ENCODE results near the gene MON2.
"Not testable (repeated sequence)": the region's sequence is repeated elsewhere in the genome, so short reads cannot be mapped to it uniquely, and the experiment has no call there.

The MON2 gene

GRCh38 chr12:62458626-62459025, 8.0 kb upstream of the MON2 start:
- no peak overlapping the region for H3K4me3 ChIP-seq (ENCODE audit: low read length)
- no peaks in the 10 kb centered on the region for H3K4me1 ChIP-seq (ENCODE audit: control insufficient read depth, insufficient read depth, low read length)
- H3K9me3 ChIP-seq (replicated peaks; ENCODE audit: low read length), result no peaks in the 10 kb centered on the region
- no peak overlapping the region for H3K9ac ChIP-seq (ENCODE audit: low read depth, low read length)
- H3K27me3 ChIP-seq (ENCODE audit: control insufficient read depth, insufficient read depth, low read length), result no peaks in the 10 kb centered on the region
- no peaks in the 10 kb centered on the region for H3K36me3 ChIP-seq (ENCODE audit: insufficient read depth, low read length)
- no peak overlapping the region for H3K4me2 ChIP-seq (ENCODE audit: low read length)

- H3K4me3 ChIP-seq (ENCODE audit: low read length), result no peak overlapping the region
Measured at GRCh38 chr12:62459976-62460375, 6.7 kb upstream of the MON2 start.

GRCh38 chr12:62461171-62461837, 5.3 kb upstream of the MON2 start:
- H3K9me3 ChIP-seq (replicated peaks; ENCODE audit: low read length); H3K9ac ChIP-seq (ENCODE audit: low read depth, low read length); H3K36me3 ChIP-seq (ENCODE audit: insufficient read depth, low read length); H3K4me2 ChIP-seq (ENCODE audit: low read length); H3K4me1 ChIP-seq (ENCODE audit: control insufficient read depth, insufficient read depth, low read length); H3K27me3 ChIP-seq (ENCODE audit: control insufficient read depth, insufficient read depth, low read length); H3K4me3 ChIP-seq (ENCODE audit: low read length): not testable (repeated sequence)

More at GRCh38 chr12:62459976-62460375, 6.7 kb upstream of the MON2 start:
- Histone ChIP-seq H3K9me3 (replicated peaks; ENCODE audit: low read length) (no peaks in the 10 kb centered on the region), H3K36me3 (ENCODE audit: insufficient read depth, low read length) (no peaks in the 10 kb centered on the region), H3K9ac (ENCODE audit: low read depth, low read length) (no peak overlapping the region), H3K27me3 (ENCODE audit: control insufficient read depth, insufficient read depth, low read length) (no peaks in the 10 kb centered on the region), H3K4me1 (ENCODE audit: control insufficient read depth, insufficient read depth, low read length) (no peaks in the 10 kb centered on the region), H3K4me2 (ENCODE audit: low read length) (no peak overlapping the region)

- not testable (repeated sequence) for H3K9me3 ChIP-seq (replicated peaks; ENCODE audit: low read length); H3K27me3 ChIP-seq (ENCODE audit: control insufficient read depth, insufficient read depth, low read length); H3K4me3 ChIP-seq (ENCODE audit: low read length); H3K9ac ChIP-seq (ENCODE audit: low read depth, low read length); H3K36me3 ChIP-seq (ENCODE audit: insufficient read depth, low read length); H3K4me1 ChIP-seq (ENCODE audit: control insufficient read depth, insufficient read depth, low read length); H3K4me2 ChIP-seq (ENCODE audit: low read length)
Measured at GRCh38 chr12:62463252-62463651, 3.4 kb upstream of the MON2 start.

- Histone ChIP-seq H3K4me3 (ENCODE audit: low read length) (peak overlapping the region; percentile 92), H3K4me2 (ENCODE audit: low read length) (peak overlapping the region; percentile 87), H3K27me3 (ENCODE audit: control insufficient read depth, insufficient read depth, low read length) (no peaks in the 10 kb centered on the region), H3K9me3 (replicated peaks; ENCODE audit: low read length) (no peaks in the 10 kb centered on the region), H3K36me3 (ENCODE audit: insufficient read depth, low read length) (no peaks in the 10 kb centered on the region), H3K4me1 (ENCODE audit: control insufficient read depth, insufficient read depth, low read length) (peaks cover 2% of the 10 kb centered on the region), H3K9ac (ENCODE audit: low read depth, low read length) (peak overlapping the region; percentile 98)
Measured at GRCh38 chr12:62466018-62466593, 520 bp upstream of the MON2 start.

GRCh38 chr12:62468397-62468796, 1.8 kb downstream of the MON2 start:
- peak overlapping the region; percentile 92 for H3K4me3 ChIP-seq (ENCODE audit: low read length)
- H3K9me3 ChIP-seq (replicated peaks; ENCODE audit: low read length), result no peaks in the 10 kb centered on the region
- H3K27me3 ChIP-seq (ENCODE audit: control insufficient read depth, insufficient read depth, low read length), result no peaks in the 10 kb centered on the region
- H3K4me2 ChIP-seq (ENCODE audit: low read length), result peak overlapping the region; percentile 87
- H3K36me3 ChIP-seq (ENCODE audit: insufficient read depth, low read length), result no peaks in the 10 kb centered on the region
- peaks cover 2% of the 10 kb centered on the region for H3K4me1 ChIP-seq (ENCODE audit: control insufficient read depth, insufficient read depth, low read length)
- H3K9ac ChIP-seq (ENCODE audit: low read depth, low read length), result peak overlapping the region; percentile 98

- Histone ChIP-seq H3K9me3 (replicated peaks; ENCODE audit: low read length) (no peaks in the 10 kb centered on the region), H3K9ac (ENCODE audit: low read depth, low read length) (no peak overlapping the region), H3K27me3 (ENCODE audit: control insufficient read depth, insufficient read depth, low read length) (no peaks in the 10 kb centered on the region), H3K36me3 (ENCODE audit: insufficient read depth, low read length) (no peaks in the 10 kb centered on the region), H3K4me1 (ENCODE audit: control insufficient read depth, insufficient read depth, low read length) (peaks cover 2% of the 10 kb centered on the region), H3K4me2 (ENCODE audit: low read length) (peak overlapping the region; percentile 87), H3K4me3 (ENCODE audit: low read length) (peak overlapping the region; percentile 92)
Measured at GRCh38 chr12:62468935-62469334, 2.3 kb downstream of the MON2 start.

GRCh38 chr12:62469704-62470103, 3.1 kb downstream of the MON2 start:
- Histone ChIP-seq H3K4me3 (ENCODE audit: low read length) (no peak overlapping the region), H3K27me3 (ENCODE audit: control insufficient read depth, insufficient read depth, low read length) (no peaks in the 10 kb centered on the region), H3K4me1 (ENCODE audit: control insufficient read depth, insufficient read depth, low read length) (peaks cover 2% of the 10 kb centered on the region), H3K4me2 (ENCODE audit: low read length) (peak overlapping the region; percentile 87), H3K36me3 (ENCODE audit: insufficient read depth, low read length) (no peaks in the 10 kb centered on the region), H3K9me3 (replicated peaks; ENCODE audit: low read length) (no peaks in the 10 kb centered on the region), H3K9ac (ENCODE audit: low read depth, low read length) (no peak overlapping the region)

GRCh38 chr12:62471734-62472133, 5.1 kb downstream of the MON2 start:
- Histone ChIP-seq H3K9ac (ENCODE audit: low read depth, low read length) (no peak overlapping the region), H3K9me3 (replicated peaks; ENCODE audit: low read length) (no peaks in the 10 kb centered on the region), H3K27me3 (ENCODE audit: control insufficient read depth, insufficient read depth, low read length) (no peaks in the 10 kb centered on the region), H3K4me3 (ENCODE audit: low read length) (no peak overlapping the region), H3K4me1 (ENCODE audit: control insufficient read depth, insufficient read depth, low read length) (peaks cover 2% of the 10 kb centered on the region), H3K36me3 (ENCODE audit: insufficient read depth, low read length) (no peaks in the 10 kb centered on the region), H3K4me2 (ENCODE audit: low read length) (no peak overlapping the region)

- no peaks in the 10 kb centered on the region for H3K36me3 ChIP-seq (ENCODE audit: insufficient read depth, low read length)
- no peak overlapping the region for H3K4me3 ChIP-seq (ENCODE audit: low read length)
- H3K4me2 ChIP-seq (ENCODE audit: low read length), result no peak overlapping the region
- no peaks in the 10 kb centered on the region for H3K9me3 ChIP-seq (replicated peaks; ENCODE audit: low read length)
- H3K27me3 ChIP-seq (ENCODE audit: control insufficient read depth, insufficient read depth, low read length), result no peaks in the 10 kb centered on the region
- H3K9ac ChIP-seq (ENCODE audit: low read depth, low read length), result no peak overlapping the region
- H3K4me1 ChIP-seq (ENCODE audit: control insufficient read depth, insufficient read depth, low read length), result peaks cover 2% of the 10 kb centered on the region
Measured at GRCh38 chr12:62472472-62472871, 5.8 kb downstream of the MON2 start.

GRCh38 chr12:62481843-62482540, 15.4 kb downstream of the MON2 start:
- Histone ChIP-seq H3K27me3 (ENCODE audit: control insufficient read depth, insufficient read depth, low read length) (no peaks in the 10 kb centered on the region), H3K9ac (ENCODE audit: low read depth, low read length) (no peak overlapping the region), H3K4me3 (ENCODE audit: low read length) (no peak overlapping the region), H3K4me1 (ENCODE audit: control insufficient read depth, insufficient read depth, low read length) (no peaks in the 10 kb centered on the region), H3K4me2 (ENCODE audit: low read length) (no peak overlapping the region), H3K9me3 (replicated peaks; ENCODE audit: low read length) (no peaks in the 10 kb centered on the region), H3K36me3 (ENCODE audit: insufficient read depth, low read length) (peaks cover 8% of the 10 kb centered on the region)

GRCh38 chr12:62482769-62483168, 16.1 kb downstream of the MON2 start:
- H3K4me2 ChIP-seq (ENCODE audit: low read length), result no peak overlapping the region
- H3K36me3 ChIP-seq (ENCODE audit: insufficient read depth, low read length), result peaks cover 6% of the 10 kb centered on the region
- no peaks in the 10 kb centered on the region for H3K9me3 ChIP-seq (replicated peaks; ENCODE audit: low read length)
- no peak overlapping the region for H3K4me3 ChIP-seq (ENCODE audit: low read length)
- no peaks in the 10 kb centered on the region for H3K4me1 ChIP-seq (ENCODE audit: control insufficient read depth, insufficient read depth, low read length)
- no peaks in the 10 kb centered on the region for H3K27me3 ChIP-seq (ENCODE audit: control insufficient read depth, insufficient read depth, low read length)
- H3K9ac ChIP-seq (ENCODE audit: low read depth, low read length), result no peak overlapping the region
